Fibroblast of villous mesenchyme (primary cell): ENCODE data around the gene CREB3L2. TPM values are rescaled to one million over a fixed set of nuclear protein-coding genes. Genes with fewer than 3 reads are reported as not detected.

Experiments
- DNase-seq: peaks from one replicate; pipeline ENCODE4 v3.0.0-alpha.2; 2010; ENCODE audit warnings: low read depth
- H3K4me3 ChIP-seq: 2 replicates; pipeline ENCODE4 v1.5.1; 2011; ENCODE audit warnings: low read depth, mild to moderate bottlenecking, low read length
- CTCF ChIP-seq: IDR thresholded peaks from 2 replicates; pipeline ENCODE4 v1.5.1; 2012; ENCODE audit warnings: low read depth, mild to moderate bottlenecking, low read length; ENCODE audit not compliant: insufficient read depth
- total RNA-seq: library from RNA; depleted of rRNA; stranded (reverse); fragments of >200 nt; gene quantifications from 2 replicates; pipeline ENCODE4 v1.2.3, GENCODE V29; 2012

CREB3L2 gene
- total RNA-seq, 1 donor = 33.2 TPM

- DNase-seq = no peak
- TF ChIP-seq CTCF = no peak
- no peak overlapping the region for H3K4me3 ChIP-seq
Observed at GRCh38 chr7:138032770-138033169, 30.9 kb upstream of the CREB3L2 start.

- no peak for TF ChIP-seq CTCF
- DNase-seq = no peak
Observed at GRCh38 chr7:138032186-138032585, 30.3 kb upstream of the CREB3L2 start.

GRCh38 chr7:138030679-138031351, 28.9 kb upstream of the CREB3L2 start:
- DNase-seq = peak; percentile 41

More at GRCh38 chr7:138032186-138032585, 30.3 kb upstream of the CREB3L2 start:
- no peak overlapping the region for H3K4me3 ChIP-seq

GRCh38 chr7:138029941-138030340, 28.1 kb upstream of the CREB3L2 start:
- DNase-seq = no peak
- TF ChIP-seq CTCF = no peak

More at GRCh38 chr7:138030679-138031351, 28.9 kb upstream of the CREB3L2 start:
- TF ChIP-seq CTCF = no peak
- H3K4me3 ChIP-seq = no peak overlapping the region

GRCh38 chr7:138029126-138029525, 27.2 kb upstream of the CREB3L2 start:
- TF ChIP-seq CTCF = no peak
- DNase-seq = no peak
- H3K4me3 ChIP-seq = no peak overlapping the region

More at GRCh38 chr7:138029941-138030340, 28.1 kb upstream of the CREB3L2 start:
- H3K4me3 ChIP-seq = no peak overlapping the region

DNA sequence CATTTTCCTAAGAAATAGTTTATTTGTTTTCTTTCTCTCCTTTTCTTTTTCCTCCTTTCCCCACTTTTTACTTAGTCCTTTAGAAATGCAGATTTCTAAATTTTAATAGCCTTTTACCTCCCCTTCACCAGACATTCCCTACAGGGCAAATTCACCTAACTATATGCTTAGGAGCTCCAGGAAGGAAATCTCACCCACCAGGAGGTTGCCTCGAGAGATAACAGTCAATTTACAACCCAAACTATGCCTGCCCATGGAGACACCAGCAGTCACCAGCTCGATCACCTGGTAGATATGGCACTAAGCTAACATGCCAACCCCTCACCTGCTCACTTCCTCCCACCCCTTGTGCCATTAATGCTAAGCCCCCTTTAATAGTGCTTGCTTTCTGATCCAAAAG, 25.2 kb upstream of the CREB3L2 start:
- no peak for DNase-seq
- TF ChIP-seq CTCF = no peak

More for the DNA sequence above, 25.2 kb upstream of the CREB3L2 start:
- no peak overlapping the region for H3K4me3 ChIP-seq
